ENCODE data around the gene PRDM12.
"Not testable (repeated sequence)": the region's sequence is repeated elsewhere in the genome, so short reads cannot be mapped to it uniquely, and the experiment has no call there.

PRDM12 gene

GRCh38 chr9:130665431-130666392, 1.3 kb downstream of the PRDM12 start:
- no peak for DNase-seq

- no peak for DNase-seq
Observed at GRCh38 chr9:130666393-130667119, 2.2 kb downstream of the PRDM12 start.

GRCh38 chr9:130667120-130667435, 2.7 kb downstream of the PRDM12 start:
- DNase-seq: peak in 1 of 2 donors; percentile 16

- DNase-seq: no peak
Observed at GRCh38 chr9:130668196-130668595, 3.8 kb downstream of the PRDM12 start.

GRCh38 chr9:130668659-130669058, 4.3 kb downstream of the PRDM12 start:
- DNase-seq: no peak

- DNase-seq: no peak
Observed at GRCh38 chr9:130669965-130670364, 5.6 kb downstream of the PRDM12 start.

- no peak for DNase-seq
Observed at GRCh38 chr9:130670644-130671043, 6.2 kb downstream of the PRDM12 start.

GRCh38 chr9:130672466-130672865, 8.1 kb downstream of the PRDM12 start:
- DNase-seq: no peak

- DNase-seq: no peak
Observed at GRCh38 chr9:130672933-130673615, 8.7 kb downstream of the PRDM12 start.

GRCh38 chr9:130675396-130675795, 11.0 kb downstream of the PRDM12 start:
- DNase-seq: no peak

GRCh38 chr9:130677252-130677651, 12.9 kb downstream of the PRDM12 start:
- no peak for DNase-seq

GRCh38 chr9:130680836-130681768, 16.7 kb downstream of the PRDM12 start:
- peak; percentile 61 to 74 for DNase-seq

- no peak for DNase-seq
Observed at GRCh38 chr9:130681769-130682420, 17.5 kb downstream of the PRDM12 start.

- peak; percentile 70 to 89 for DNase-seq
Observed at GRCh38 chr9:130682421-130683121, 18.2 kb downstream of the PRDM12 start.

- no peak for DNase-seq
Observed at GRCh38 chr9:130685104-130685503, 20.7 kb downstream of the PRDM12 start.

- not testable (repeated sequence) for DNase-seq
Observed at GRCh38 chr9:130685945-130686344, 21.6 kb downstream of the PRDM12 start.

- DNase-seq: no peak
Observed at GRCh38 chr9:130687615-130688014, 23.2 kb downstream of the PRDM12 start.

GRCh38 chr9:130688072-130688471, 23.7 kb downstream of the PRDM12 start:
- DNase-seq: no peak

GRCh38 chr9:130689572-130689936, 25.2 kb downstream of the PRDM12 start:
- DNase-seq: no peak

- DNase-seq: no peak
Observed at GRCh38 chr9:130689937-130690700, 25.7 kb downstream of the PRDM12 start.

All from inflammatory macrophage treated with lipopolysaccharide for 1 hour (primary cell).